ENCODE measurements around the gene ZIM2. TPM values are rescaled to one million over a fixed set of nuclear protein-coding genes. Genes with fewer than 3 reads are reported as not detected.

The ZIM2 gene
- total RNA-seq, 1 experiment from 2014 or later = not detected

DNA sequence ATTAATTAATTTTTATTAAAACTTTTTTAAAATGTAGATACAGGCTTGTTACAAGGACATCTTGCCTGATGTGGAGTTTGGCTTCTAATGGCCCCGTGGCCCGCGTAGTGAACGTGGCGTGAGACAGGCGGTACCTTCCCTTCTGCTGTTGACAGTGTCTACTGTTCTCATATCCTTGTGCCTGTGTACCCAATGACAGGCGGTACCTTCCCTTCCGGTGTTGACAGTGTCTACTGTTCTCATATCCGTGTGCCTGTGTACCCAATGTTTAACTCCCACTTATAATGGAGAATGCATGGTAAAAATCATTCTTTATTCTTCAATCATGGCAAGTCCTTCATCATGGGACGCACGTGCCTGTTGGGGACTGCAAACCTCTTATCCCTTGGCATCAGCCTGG, 89.9 kb downstream of the ZIM2 start:
- DNase-seq (ENCODE audit: low read depth, low spot score) = no peak
- ATAC-seq = no peak
- Histone ChIP-seq H2AFZ (ENCODE audit: low read depth, low read length, poor library complexity, severe bottlenecking) (no peak overlapping the region), H3K9me3 (ENCODE audit: control insufficient read depth in 1 of 2, insufficient read depth in 1 of 2, low read depth in 1 of 2, low read length in 2 of 2) (peaks cover 11 to 31% of the 10 kb centered on the region in 2 experiments; a peak in 2 of 4 replicates), H3K9me2 (ENCODE audit: insufficient read depth) (no peaks in the 10 kb centered on the region), H4K20me1 (ENCODE audit: insufficient read depth) (no peaks in the 10 kb centered on the region), H3K4me1 (ENCODE audit: control insufficient read depth in 1 of 2, insufficient read depth in 2 of 2, low read length in 2 of 2) (no peaks in the 10 kb centered on the region), H3K27me3 (ENCODE audit: insufficient read depth, low read length) (no peaks in the 10 kb centered on the region), H3K4me3 (replicated peaks in 1 of 2; ENCODE audit: low read depth in 1 of 2, low read length in 2 of 2) (no peak overlapping the region), H3K36me3 (ENCODE audit: control insufficient read depth in 1 of 2, insufficient read depth in 2 of 2, low read length in 2 of 2) (no peaks in the 10 kb centered on the region), H3K9ac (ENCODE audit: low read length) (no peak overlapping the region), H3K27ac (ENCODE audit: low read depth, low read length) (no peak overlapping the region), H3K79me2 (ENCODE audit: insufficient read depth, low read length) (no peaks in the 10 kb centered on the region), H3K4me2 (ENCODE audit: low read length) (no peak overlapping the region)
- intact Hi-C loops (cut with micrococcal nuclease) = no loop called here
- ChIA-PET CTCF (no interaction called here), RAD21 (ENCODE audit: low non-redundant PET in 1 of 2, low total read pairs in 2 of 2, uncharacterized antibody in 2 of 2, unreplicated experiment in 2 of 2) (no interaction called here), POLR2A (no interaction called here)
- no TSS peak for BruUV-seq (replicated peaks)
- TF ChIP-seq ZFX (IDR thresholded peaks at IDR 0.05) = no peak

DNA sequence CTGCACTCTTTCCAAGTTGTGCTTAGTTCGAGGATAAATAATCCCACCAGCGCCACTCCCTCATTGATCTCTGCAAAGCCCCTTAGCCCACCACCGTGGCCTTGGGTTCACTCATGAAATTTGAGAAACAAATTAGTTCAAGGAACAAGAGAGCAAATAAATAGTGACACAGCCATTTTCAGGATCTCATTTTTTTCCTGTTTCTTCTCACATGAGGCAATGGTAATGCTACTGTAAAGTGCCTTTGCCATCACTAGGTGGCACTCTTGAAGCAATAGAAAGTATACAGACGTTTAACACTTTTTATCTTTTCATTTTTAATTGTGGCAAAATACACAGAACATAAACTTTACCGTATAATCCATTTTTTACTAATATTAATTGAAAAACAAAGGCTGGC, 92.1 kb downstream of the ZIM2 start:
- ATAC-seq (no peak), DNase-seq (ENCODE audit: low read depth, low spot score) (no peak)
- Histone ChIP-seq H4K20me1 (ENCODE audit: insufficient read depth) (no peaks in the 10 kb centered on the region), H3K9me3 (ENCODE audit: control insufficient read depth in 1 of 2, insufficient read depth in 1 of 2, low read depth in 1 of 2, low read length in 2 of 2) (peaks cover 7 to 31% of the 10 kb centered on the region in 2 experiments; a peak in 2 of 4 replicates), H3K9me2 (ENCODE audit: insufficient read depth) (no peaks in the 10 kb centered on the region), H3K4me3 (replicated peaks in 1 of 2; ENCODE audit: low read depth in 1 of 2, low read length in 2 of 2) (no peak overlapping the region), H2AFZ (ENCODE audit: low read depth, low read length, poor library complexity, severe bottlenecking) (no peak overlapping the region), H3K27ac (ENCODE audit: low read depth, low read length) (no peak overlapping the region), H3K9ac (ENCODE audit: low read length) (no peak overlapping the region), H3K79me2 (ENCODE audit: insufficient read depth, low read length) (no peaks in the 10 kb centered on the region), H3K36me3 (ENCODE audit: control insufficient read depth in 1 of 2, insufficient read depth in 2 of 2, low read length in 2 of 2) (no peaks in the 10 kb centered on the region), H3K4me2 (ENCODE audit: low read length) (no peak overlapping the region), H3K4me1 (ENCODE audit: control insufficient read depth in 1 of 2, insufficient read depth in 2 of 2, low read length in 2 of 2) (no peaks in the 10 kb centered on the region), H3K27me3 (ENCODE audit: insufficient read depth, low read length) (no peaks in the 10 kb centered on the region)
- intact Hi-C loops (cut with micrococcal nuclease) = no loop called here
- TF ChIP-seq FOSL1 (IDR thresholded peaks at IDR 0.05; ENCODE audit: low read depth) = no peak
- TF ChIP-seq RAD21 (IDR thresholded peaks at IDR 0.05; ENCODE audit: low read depth) = peak; percentile 30; the same call in 1 of the 2 replicates
- TF ChIP-seq, protein P1, sequence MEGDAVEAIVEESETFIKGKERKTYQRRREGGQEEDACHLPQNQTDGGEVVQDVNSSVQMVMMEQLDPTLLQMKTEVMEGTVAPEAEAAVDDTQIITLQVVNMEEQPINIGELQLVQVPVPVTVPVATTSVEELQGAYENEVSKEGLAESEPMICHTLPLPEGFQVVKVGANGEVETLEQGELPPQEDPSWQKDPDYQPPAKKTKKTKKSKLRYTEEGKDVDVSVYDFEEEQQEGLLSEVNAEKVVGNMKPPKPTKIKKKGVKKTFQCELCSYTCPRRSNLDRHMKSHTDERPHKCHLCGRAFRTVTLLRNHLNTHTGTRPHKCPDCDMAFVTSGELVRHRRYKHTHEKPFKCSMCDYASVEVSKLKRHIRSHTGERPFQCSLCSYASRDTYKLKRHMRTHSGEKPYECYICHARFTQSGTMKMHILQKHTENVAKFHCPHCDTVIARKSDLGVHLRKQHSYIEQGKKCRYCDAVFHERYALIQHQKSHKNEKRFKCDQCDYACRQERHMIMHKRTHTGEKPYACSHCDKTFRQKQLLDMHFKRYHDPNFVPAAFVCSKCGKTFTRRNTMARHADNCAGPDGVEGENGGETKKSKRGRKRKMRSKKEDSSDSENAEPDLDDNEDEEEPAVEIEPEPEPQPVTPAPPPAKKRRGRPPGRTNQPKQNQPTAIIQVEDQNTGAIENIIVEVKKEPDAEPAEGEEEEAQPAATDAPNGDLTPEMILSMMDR (IDR thresholded peaks at IDR 0.05 in 2 of 3, conservative IDR thresholded peaks at IDR 0.05 in 1 of 3; ENCODE audit: borderline replicate concordance in 1 of 3, insufficient read depth in 1 of 3, low read depth in 2 of 3, low read length in 2 of 3) = peak in 2 of 3 experiments; percentile 34 to 36; a peak in 3 of 6 replicates
- no TSS peak for BruUV-seq (replicated peaks)
- ChIA-PET CTCF (interaction anchor here (0.7 kb wide), 1 partner anchor 749 kb away, joined by 3 read pairs; no protein-coding TSS in a partner anchor), POLR2A (no interaction called here), RAD21 (ENCODE audit: low non-redundant PET in 1 of 2, low total read pairs in 2 of 2, uncharacterized antibody in 2 of 2, unreplicated experiment in 2 of 2) (no interaction called here)
